ENCODE results near the gene SATL1. TPM values are rescaled to one million over a fixed set of nuclear protein-coding genes. Genes with fewer than 3 reads are reported as not detected.

SATL1 gene
- total RNA-seq, 1 experiment from 2014 or later = not detected

DNA sequence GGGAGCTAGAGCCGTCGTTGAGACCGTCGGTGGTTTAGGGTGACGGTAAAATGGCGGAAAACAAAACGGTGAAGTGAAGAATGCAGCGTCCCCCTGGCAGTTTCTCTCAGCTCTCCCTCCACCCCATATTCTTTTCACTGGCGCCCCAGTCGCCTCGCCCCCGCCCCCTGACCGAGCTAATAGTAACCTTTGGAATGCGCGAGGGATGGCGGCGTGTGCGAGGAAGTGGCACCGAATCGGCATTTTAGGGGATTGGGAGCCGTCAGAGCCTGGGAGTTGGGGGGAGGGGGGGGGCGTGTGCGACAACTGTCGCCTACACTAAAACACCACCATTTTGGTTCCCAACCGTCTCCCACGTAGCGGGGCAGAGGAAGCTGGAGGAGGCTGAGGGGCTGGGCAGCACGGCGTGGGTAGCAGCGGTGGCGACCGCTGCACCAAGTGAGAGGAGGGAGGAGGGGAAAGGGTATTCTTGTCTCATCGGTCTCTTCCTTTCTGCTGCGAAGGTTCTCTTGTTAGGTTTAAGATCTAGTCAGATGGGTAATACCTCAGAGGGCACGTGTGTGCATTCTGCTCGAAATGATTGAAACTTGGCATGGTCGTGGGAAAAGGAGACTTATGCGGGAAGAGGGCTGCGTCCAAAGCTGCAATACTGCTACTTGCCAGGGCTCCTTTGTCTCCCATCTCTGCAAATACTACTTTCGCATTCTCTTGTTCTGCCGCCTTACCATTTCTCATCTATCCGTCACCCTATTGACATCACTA is 1.1 kb upstream of the SATL1 start:
- CTCF ChIA-PET = no interaction called here
- RAD21 ChIA-PET (ENCODE audit: low non-redundant PET in 1 of 2, low total read pairs in 2 of 2, uncharacterized antibody in 2 of 2, unreplicated experiment in 2 of 2) = interaction anchor here in 1 of 2 experiments (0.6 kb wide), 1 partner anchor 14 kb away, joined by 3 read pairs; no protein-coding TSS in a partner anchor
- peak overlapping the region; percentile 81 for H3K4me2 ChIP-seq (ENCODE audit: low read length)
- TF ChIP-seq TCF7L2 (IDR thresholded peaks at IDR 0.05; ENCODE audit: borderline replicate concordance, extremely low read depth, insufficient read depth, insufficient read length) (no peak), CEBPB (IDR thresholded peaks at IDR 0.05; ENCODE audit: low read depth) (no peak), FOSL1 (IDR thresholded peaks at IDR 0.05; ENCODE audit: low read depth) (no peak), POLR2AphosphoS5 (IDR thresholded peaks at IDR 0.05; ENCODE audit: low read depth, low read length) (no peak), SRF (IDR thresholded peaks at IDR 0.05; ENCODE audit: low read depth) (no peak), ZFX (IDR thresholded peaks at IDR 0.05) (no peak), SIN3A (IDR thresholded peaks at IDR 0.05; ENCODE audit: low read depth) (no peak), EGR1 (IDR thresholded peaks at IDR 0.05; ENCODE audit: low read depth) (no peak), RAD21 (IDR thresholded peaks at IDR 0.05; ENCODE audit: low read depth) (no peak), EZH2 (IDR thresholded peaks at IDR 0.05) (no peak), EZH2phosphoT487 (IDR thresholded peaks at IDR 0.05; ENCODE audit: borderline replicate concordance) (no peak), ELF1 (IDR thresholded peaks at IDR 0.05; ENCODE audit: borderline replicate concordance, low read depth) (no peak), POLR2A (IDR thresholded peaks at IDR 0.05; ENCODE audit: borderline replicate concordance, extremely low read depth, insufficient read depth, insufficient read length) (no peak), SP1 (IDR thresholded peaks at IDR 0.05; ENCODE audit: low read depth) (no peak), YY1 (IDR thresholded peaks at IDR 0.05; ENCODE audit: extremely low read depth, insufficient replicate concordance, low read depth, low read length) (no peak)
- TF ChIP-seq, protein P1, sequence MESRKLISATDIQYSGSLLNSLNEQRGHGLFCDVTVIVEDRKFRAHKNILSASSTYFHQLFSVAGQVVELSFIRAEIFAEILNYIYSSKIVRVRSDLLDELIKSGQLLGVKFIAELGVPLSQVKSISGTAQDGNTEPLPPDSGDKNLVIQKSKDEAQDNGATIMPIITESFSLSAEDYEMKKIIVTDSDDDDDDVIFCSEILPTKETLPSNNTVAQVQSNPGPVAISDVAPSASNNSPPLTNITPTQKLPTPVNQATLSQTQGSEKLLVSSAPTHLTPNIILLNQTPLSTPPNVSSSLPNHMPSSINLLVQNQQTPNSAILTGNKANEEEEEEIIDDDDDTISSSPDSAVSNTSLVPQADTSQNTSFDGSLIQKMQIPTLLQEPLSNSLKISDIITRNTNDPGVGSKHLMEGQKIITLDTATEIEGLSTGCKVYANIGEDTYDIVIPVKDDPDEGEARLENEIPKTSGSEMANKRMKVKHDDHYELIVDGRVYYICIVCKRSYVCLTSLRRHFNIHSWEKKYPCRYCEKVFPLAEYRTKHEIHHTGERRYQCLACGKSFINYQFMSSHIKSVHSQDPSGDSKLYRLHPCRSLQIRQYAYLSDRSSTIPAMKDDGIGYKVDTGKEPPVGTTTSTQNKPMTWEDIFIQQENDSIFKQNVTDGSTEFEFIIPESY (IDR thresholded peaks at IDR 0.05; ENCODE audit: extremely low read depth, insufficient replicate concordance, low read length) = no peak
- TF ChIP-seq, protein P2, sequence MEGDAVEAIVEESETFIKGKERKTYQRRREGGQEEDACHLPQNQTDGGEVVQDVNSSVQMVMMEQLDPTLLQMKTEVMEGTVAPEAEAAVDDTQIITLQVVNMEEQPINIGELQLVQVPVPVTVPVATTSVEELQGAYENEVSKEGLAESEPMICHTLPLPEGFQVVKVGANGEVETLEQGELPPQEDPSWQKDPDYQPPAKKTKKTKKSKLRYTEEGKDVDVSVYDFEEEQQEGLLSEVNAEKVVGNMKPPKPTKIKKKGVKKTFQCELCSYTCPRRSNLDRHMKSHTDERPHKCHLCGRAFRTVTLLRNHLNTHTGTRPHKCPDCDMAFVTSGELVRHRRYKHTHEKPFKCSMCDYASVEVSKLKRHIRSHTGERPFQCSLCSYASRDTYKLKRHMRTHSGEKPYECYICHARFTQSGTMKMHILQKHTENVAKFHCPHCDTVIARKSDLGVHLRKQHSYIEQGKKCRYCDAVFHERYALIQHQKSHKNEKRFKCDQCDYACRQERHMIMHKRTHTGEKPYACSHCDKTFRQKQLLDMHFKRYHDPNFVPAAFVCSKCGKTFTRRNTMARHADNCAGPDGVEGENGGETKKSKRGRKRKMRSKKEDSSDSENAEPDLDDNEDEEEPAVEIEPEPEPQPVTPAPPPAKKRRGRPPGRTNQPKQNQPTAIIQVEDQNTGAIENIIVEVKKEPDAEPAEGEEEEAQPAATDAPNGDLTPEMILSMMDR (IDR thresholded peaks at IDR 0.05 in 2 of 3, conservative IDR thresholded peaks at IDR 0.05 in 1 of 3; ENCODE audit: borderline replicate concordance in 1 of 3, insufficient read depth in 1 of 3, low read depth in 2 of 3, low read length in 2 of 3) = no peak
- TF ChIP-seq, protein P3, sequence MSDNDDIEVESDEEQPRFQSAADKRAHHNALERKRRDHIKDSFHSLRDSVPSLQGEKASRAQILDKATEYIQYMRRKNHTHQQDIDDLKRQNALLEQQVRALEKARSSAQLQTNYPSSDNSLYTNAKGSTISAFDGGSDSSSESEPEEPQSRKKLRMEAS (IDR thresholded peaks at IDR 0.05) = no peak
- H3K9ac ChIP-seq (ENCODE audit: low read length) = peak overlapping the region; percentile 60
- no peaks in the 10 kb centered on the region for H3K36me3 ChIP-seq (ENCODE audit: control insufficient read depth in 1 of 2, insufficient read depth in 2 of 2, low read length in 2 of 2)
- intact Hi-C loops (cut with micrococcal nuclease) = no loop called here
- peak overlapping the region; percentile 61 for H3K27ac ChIP-seq (ENCODE audit: low read depth, low read length)
- POLR2A ChIA-PET = no interaction called here
- peak; percentile 62 for ATAC-seq
- DNase-seq (ENCODE audit: low read depth, low spot score) = no peak
- H3K27me3 ChIP-seq (ENCODE audit: insufficient read depth, low read length) = no peaks in the 10 kb centered on the region
- no peaks in the 10 kb centered on the region for H4K20me1 ChIP-seq (ENCODE audit: insufficient read depth)
- H3K9me3 ChIP-seq (ENCODE audit: control insufficient read depth in 1 of 2, insufficient read depth in 1 of 2, low read depth in 1 of 2, low read length in 2 of 2) = no peaks in the 10 kb centered on the region
- no peaks in the 10 kb centered on the region for H3K9me2 ChIP-seq (ENCODE audit: insufficient read depth)
- H2AFZ ChIP-seq (ENCODE audit: low read depth, low read length, poor library complexity, severe bottlenecking) = peak overlapping the region; percentile 45
- TSS peak; percentile 49 for BruUV-seq (replicated peaks)
- peak overlapping the region; percentile 67 to 68 for H3K4me3 ChIP-seq (replicated peaks in 1 of 2; ENCODE audit: low read depth in 1 of 2, low read length in 2 of 2)
- no peaks in the 10 kb centered on the region for H3K79me2 ChIP-seq (ENCODE audit: insufficient read depth, low read length)
- no peaks in the 10 kb centered on the region for H3K4me1 ChIP-seq (ENCODE audit: control insufficient read depth in 1 of 2, insufficient read depth in 2 of 2, low read length in 2 of 2)

Measured in HCT116 (cell line).